GM20000 (cell line): Measurements from ENCODE around the gene ATP1A4.

ENCODE experiments used
- DNase-seq: peaks from one replicate; pipeline ENCODE4 v3.0.0; 2012; ENCODE audit warnings: low spot score
- CTCF ChIP-seq: IDR thresholded peaks from 2 replicates; pipeline ENCODE4 v1.5.1; 2012; ENCODE audit warnings: mild to moderate bottlenecking, control low read depth; ENCODE audit errors: extremely low read depth, missing control alignments

ATP1A4 gene

DNA sequence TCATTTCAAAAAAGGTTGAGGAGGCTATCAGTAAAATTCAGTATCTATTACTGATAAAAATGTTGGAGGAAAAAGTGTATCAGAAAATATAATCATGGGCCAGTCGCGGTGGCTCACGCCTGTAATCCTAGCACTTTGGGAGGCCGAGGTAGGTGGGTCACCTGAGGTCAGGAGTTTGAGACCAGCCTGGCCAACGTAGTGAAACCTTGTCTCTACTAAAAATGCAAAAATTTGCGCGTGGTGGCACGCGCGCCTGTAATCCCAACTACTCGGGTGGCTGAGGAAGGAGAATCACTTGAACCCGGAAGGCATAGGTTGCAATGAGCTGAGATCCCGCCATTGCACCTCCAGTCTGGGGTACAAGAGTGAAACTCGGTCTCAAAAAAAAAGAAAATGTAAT lies 5.3 kb upstream of the ATP1A4 start:
- no peak for DNase-seq
- TF ChIP-seq CTCF, result no peak

DNA sequence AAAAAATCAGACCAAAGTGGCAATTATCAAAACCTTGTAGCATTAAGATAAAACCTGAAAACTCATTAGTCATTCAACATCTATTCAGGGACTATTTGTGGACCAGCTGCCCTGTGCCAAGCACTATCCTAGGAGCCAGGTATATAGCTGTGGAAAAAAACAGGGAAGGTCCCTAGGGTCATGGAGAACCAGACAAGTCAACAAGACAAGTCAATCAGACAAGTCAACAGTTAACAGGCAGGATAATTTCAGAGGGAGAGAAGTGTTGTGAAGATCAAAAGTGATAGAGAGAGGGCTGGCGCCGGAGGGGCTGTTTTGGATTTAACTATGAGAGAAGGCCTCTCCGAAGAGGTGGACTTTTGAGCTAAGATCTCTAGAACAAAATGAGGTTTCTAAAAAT lies 3.3 kb upstream of the ATP1A4 start:
- DNase-seq, result no peak
- no peak for TF ChIP-seq CTCF

- no peak for TF ChIP-seq CTCF
- no peak for DNase-seq
Observed at GRCh38 chr1:160149233-160149632, 2.2 kb upstream of the ATP1A4 start.

- DNase-seq, result no peak
- TF ChIP-seq CTCF, result no peak
Observed at GRCh38 chr1:160149716-160150115, 1.7 kb upstream of the ATP1A4 start.

DNA sequence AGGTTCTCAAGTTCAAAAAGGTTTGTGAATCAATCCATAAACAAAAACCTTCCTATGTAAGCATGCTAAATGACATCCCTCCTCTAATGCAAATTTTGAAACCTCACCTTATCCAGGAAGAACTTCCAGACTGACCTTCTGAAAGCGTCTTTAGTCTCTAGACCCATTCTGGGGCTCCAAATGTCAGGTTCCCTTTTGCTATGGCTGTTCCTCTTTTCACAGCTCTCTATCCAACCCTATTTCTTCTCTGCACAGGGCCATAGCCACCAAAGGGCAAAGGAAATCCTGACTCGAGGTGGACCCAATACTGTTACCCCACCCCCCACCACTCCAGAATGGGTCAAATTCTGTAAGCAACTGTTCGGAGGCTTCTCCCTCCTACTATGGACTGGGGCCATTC lies 3.4 kb downstream of the ATP1A4 start:
- TF ChIP-seq CTCF, result no peak
- no peak for DNase-seq

DNA sequence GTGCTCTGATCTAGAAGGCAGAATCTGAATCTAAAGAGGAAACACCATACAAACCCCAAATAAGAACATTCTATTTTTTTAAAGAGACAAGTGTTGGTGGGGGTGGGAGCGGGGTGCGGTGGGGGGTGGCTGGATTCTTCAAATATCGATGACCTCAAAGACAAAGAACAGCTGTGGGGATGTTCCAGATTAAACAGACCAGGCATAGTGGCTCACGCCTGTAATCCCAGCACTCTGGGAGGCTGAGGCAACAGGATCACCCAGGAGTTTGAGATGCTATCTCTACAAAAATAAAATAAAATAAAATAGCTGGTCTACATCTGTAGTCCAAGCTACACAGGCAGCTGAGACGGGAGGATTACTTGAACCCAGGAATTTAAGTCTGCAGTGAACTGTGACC lies 5.0 kb downstream of the ATP1A4 start:
- TF ChIP-seq CTCF, result no peak
- no peak for DNase-seq

DNA sequence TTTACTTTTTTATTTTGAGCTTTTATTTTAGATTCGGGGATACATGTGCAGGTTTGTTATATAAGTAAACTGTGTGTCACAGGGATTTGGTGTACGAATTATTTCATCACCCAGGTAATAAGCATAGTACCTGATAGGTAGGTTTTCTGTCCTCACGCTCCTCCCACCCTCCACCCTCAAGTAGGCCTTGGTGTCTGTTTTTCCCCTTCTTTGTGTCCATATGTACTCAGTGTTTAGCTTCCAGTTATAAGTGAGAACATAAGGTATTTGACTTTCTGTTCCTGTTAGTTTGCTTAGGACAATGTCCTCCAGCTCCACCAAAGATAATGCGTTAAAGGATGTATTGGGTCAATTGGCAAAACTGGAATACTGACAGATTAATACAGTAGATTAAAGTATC lies 5.8 kb downstream of the ATP1A4 start:
- no peak for DNase-seq
- TF ChIP-seq CTCF, result no peak
